Upper lobe of right lung (tissue), 1 donor: Measurements from ENCODE around the gene ANXA10. TPM values are rescaled to one million over a fixed set of nuclear protein-coding genes. Genes with fewer than 3 reads are reported as not detected.

ENCODE experiments used
- ATAC-seq: fragments of 200-7000 bp; cut with Tn5 transposase; one replicate; pipeline ENCODE4 v1.9.1; 2020; ENCODE audit warnings: mild to moderate bottlenecking, moderate library complexity
- DNase-seq: peaks from one replicate; pipeline ENCODE4 v3.0.0-alpha.2; 2020
- H3K27ac ChIP-seq: fragments of 200-600 bp; one replicate; pipeline ENCODE4 v1.8.0; 2022
- H3K27me3 ChIP-seq: fragments of 200-600 bp; one replicate; pipeline ENCODE4 v1.8.0; 2022; ENCODE audit warnings: mild to moderate bottlenecking
- H3K36me3 ChIP-seq: fragments of 200-600 bp; one replicate; pipeline ENCODE4 v1.8.0; 2022
- H3K4me1 ChIP-seq: fragments of 200-600 bp; one replicate; pipeline ENCODE4 v1.8.0; 2022
- H3K4me3 ChIP-seq: fragments of 200-600 bp; one replicate; pipeline ENCODE4 v1.8.0; 2022; ENCODE audit warnings: mild to moderate bottlenecking
- H3K9me3 ChIP-seq: fragments of 200-600 bp; one replicate; pipeline ENCODE4 v1.8.0; 2022
- CTCF ChIP-seq: fragments of 200-600 bp; IDR thresholded peaks from one replicate; pipeline ENCODE4 v1.8.0; 2022; ENCODE audit warnings: antibody characterized with exemption
- intact Hi-C: fragments of 100-400 bp; cut with DNase I; formaldehyde crosslinking; loops from one replicate; pipeline ENCODE4 v1.11.0; 2022
- total RNA-seq: library from RNA; stranded (reverse); fragmentation: NEBNext Ultra II Directional; extraction: Animal tissue kit (Norgen Biotek cat#: 25700); gene quantifications from one replicate; pipeline ENCODE4 v1.2.1, GENCODE V29; 2021
- donor health status: DM: no; HTN: yes; CAD: no; lungs with severe emphysema.

ANXA10 gene
- total RNA-seq, 1 donor from 2014 or later = not detected

- H3K27me3 ChIP-seq = no peaks in the 10 kb centered on the region
- intact Hi-C loops = no loop called here
- H3K27ac ChIP-seq = no peak overlapping the region
- no peaks in the 10 kb centered on the region for H3K4me1 ChIP-seq
- TF ChIP-seq CTCF = no peak
- H3K9me3 ChIP-seq = no peaks in the 10 kb centered on the region
- H3K4me3 ChIP-seq = no peak overlapping the region
- ATAC-seq = no peak
- H3K36me3 ChIP-seq = no peaks in the 10 kb centered on the region
- DNase-seq = no peak
Observed at GRCh38 chr4:168063031-168063430, 29.3 kb upstream of the ANXA10 start.

- no peaks in the 10 kb centered on the region for H3K9me3 ChIP-seq
- no peak overlapping the region for H3K4me3 ChIP-seq
- TF ChIP-seq CTCF = no peak
- no peaks in the 10 kb centered on the region for H3K4me1 ChIP-seq
- H3K27me3 ChIP-seq = no peaks in the 10 kb centered on the region
- no peak overlapping the region for H3K27ac ChIP-seq
- H3K36me3 ChIP-seq = no peaks in the 10 kb centered on the region
- ATAC-seq (no peak), DNase-seq (no peak)
- intact Hi-C loops = no loop called here
Observed at GRCh38 chr4:168070903-168071302, 21.4 kb upstream of the ANXA10 start.

GRCh38 chr4:168071304-168071703 is 21.0 kb upstream of the ANXA10 start:
- TF ChIP-seq CTCF = no peak
- DNase-seq (no peak), ATAC-seq (no peak)
- no peaks in the 10 kb centered on the region for H3K4me1 ChIP-seq
- H3K9me3 ChIP-seq = no peaks in the 10 kb centered on the region
- no peak overlapping the region for H3K4me3 ChIP-seq
- H3K27me3 ChIP-seq = no peaks in the 10 kb centered on the region
- no peaks in the 10 kb centered on the region for H3K36me3 ChIP-seq
- no peak overlapping the region for H3K27ac ChIP-seq
- intact Hi-C loops = no loop called here

- DNase-seq (no peak), ATAC-seq (no peak)
- H3K9me3 ChIP-seq = no peaks in the 10 kb centered on the region
- intact Hi-C loops = no loop called here
- H3K27ac ChIP-seq = no peak overlapping the region
- H3K36me3 ChIP-seq = no peaks in the 10 kb centered on the region
- H3K4me1 ChIP-seq = no peaks in the 10 kb centered on the region
- no peak overlapping the region for H3K4me3 ChIP-seq
- no peak for TF ChIP-seq CTCF
- H3K27me3 ChIP-seq = no peaks in the 10 kb centered on the region
Observed at GRCh38 chr4:168074861-168075260, 17.5 kb upstream of the ANXA10 start.

GRCh38 chr4:168076989-168077725 is 15.2 kb upstream of the ANXA10 start:
- peak; percentile 78 for TF ChIP-seq CTCF
- Histone ChIP-seq H3K9me3 (no peaks in the 10 kb centered on the region), H3K27me3 (no peaks in the 10 kb centered on the region), H3K4me1 (no peaks in the 10 kb centered on the region), H3K36me3 (no peaks in the 10 kb centered on the region), H3K4me3 (no peak overlapping the region), H3K27ac (no peak overlapping the region)
- ATAC-seq = peak; percentile 75
- DNase-seq = no peak
- intact Hi-C loops = no loop called here
